Heart left ventricle (tissue), 16 donors: ENCODE results near the gene OR5H6. TPM values are rescaled to one million over a fixed set of nuclear protein-coding genes. Genes with fewer than 3 reads are reported as not detected.

Source experiments
- ATAC-seq, 4 donors: fragments of 200-7000 bp; cut with Tn5 transposase; one replicate each; pipeline ENCODE4 v1.9.1; 2020 to 2022; ENCODE audit warnings: moderate library complexity in 4 of 4, mild to moderate bottlenecking in 3 of 4, moderate number of reproducible peaks in 1 of 4
- DNase-seq, 5 donors: peaks; one replicate each; pipeline ENCODE4 v3.0.0-alpha.2; 2020
- H3K27ac ChIP-seq, 12 donors: fragments of 200-600 bp; sonication (generic) in 4 of 12; one replicate each; pipeline versions ENCODE4 v1.5.0 to v1.8.0; 2016 to 2022; ENCODE audit warnings: mild to moderate bottlenecking in 2 of 12
- H3K27me3 ChIP-seq, 9 donors: fragments of 200-600 bp; sonication (generic) in 2 of 9; one replicate each; pipeline versions ENCODE4 v1.5.1 to v1.8.0; 2016 to 2022; ENCODE audit warnings: mild to moderate bottlenecking in 3 of 9
- H3K36me3 ChIP-seq, 9 donors: fragments of 200-600 bp; sonication (generic) in 2 of 9; one replicate each; pipeline versions ENCODE4 v1.5.0 to v1.8.0; 2018 to 2022; ENCODE audit warnings: mild to moderate bottlenecking in 2 of 9
- H3K4me1 ChIP-seq, 12 donors: fragments of 200-600 bp; sonication (generic) in 4 of 12; one replicate each; pipeline versions ENCODE4 v1.5.0 to v1.8.0; 2016 to 2022; ENCODE audit warnings: mild to moderate bottlenecking in 3 of 12
- H3K4me3 ChIP-seq, 12 donors: fragments of 200-600 bp; sonication (generic) in 4 of 12; one replicate each; pipeline versions ENCODE4 v1.5.0 to v1.8.0; 2017 to 2022; ENCODE audit warnings: mild to moderate bottlenecking in 9 of 12, moderate library complexity in 4 of 12
- H3K9me3 ChIP-seq, 12 donors: fragments of 200-600 bp; sonication (generic) in 4 of 12; one replicate each; pipeline versions ENCODE4 v1.5.0 to v1.8.0; 2016 to 2022; ENCODE audit warnings: mild to moderate bottlenecking in 1 of 12
- CTCF ChIP-seq, 12 donors: fragments of 200-600 bp; sonication (generic) in 4 of 12; IDR thresholded peaks; one replicate each; pipeline versions ENCODE4 v1.5.0 to v1.8.0; 2018 to 2022; ENCODE audit warnings: antibody characterized with exemption in 12 of 12, mild to moderate bottlenecking in 5 of 12
- POLR2A ChIP-seq, 2 donors: fragments of 450-650 bp; IDR thresholded peaks; one replicate each; pipeline ENCODE4 v1.6.1; 2017; ENCODE audit warnings: antibody characterized with exemption in 2 of 2, mild to moderate bottlenecking in 2 of 2, moderate library complexity in 2 of 2
- WGBS, 4 donors: extraction: QIAGEN DNeasy Blood & Tissue Kit in 2 of 4; methylation state at CpG; one replicate each; pipeline versions ENCODE4 v1.1.5 to v1.1.7; 2013 to 2018; 5-methylcytosine and 5-hydroxymethylcytosine counted together
- intact Hi-C, 10 donors: fragments of 100-400 bp; cut with DNase I; formaldehyde crosslinking; loops; one replicate each; pipeline versions ENCODE4 v1.11.1 to v1.14.2; 2022
- polyA plus RNA-seq, 2 donors: library from polyadenylated mRNA; stranded (reverse); fragments of 200-250 nt; gene quantifications; one replicate each; pipeline ENCODE4 v1.2.3, GENCODE V29; 2013
- total RNA-seq, 9 donors: library from RNA; depleted of rRNA in 2 of 9; stranded (reverse); fragments of >200 nt in 2 of 9; fragmentation: NEBNext Ultra II Directional in 3 of 9; extraction: Animal tissue kit (Norgen Biotek cat#: 25700) in 3 of 9; gene quantifications; one replicate each; pipeline versions ENCODE4 v1.1.0 to v1.2.4, GENCODE V29; 2016 to 2023
- donor health status: ischemic (EF 13 %, LVEDD 7.1; RV severe dilation, severe dysfunction).
- donor health status: healthy with polysubstance abuse.
- donor health status: DM: no; HTN: yes; CAD: no.
- donor health status: DM: no; HTN: no; CAD: no.
- donor health status: ischemic (EF 25% LVEDD 6.9; RV normal size, moderate dysfunction).
- donor health status: ischemic (EF 25% LVEDD 5.7; RV mildly dilated, moderate dysfunction).
- donor health status: healthy.
- donor health status: DM: yes; HTN: yes; CAD: no.
- donor health status: ischemic (EF 35%, LVEDD 5.7; RV mildly dilated, moderate dysfunction).
- donor health status: nonischemic (EF 11% LVEDD 7.7; RV severe dilation, severe dysfunction).
- donor health status: DM: yes; HTN: yes; CAD: no.
- donor health status: PGD.
- donor health status: ischemic (EF 29% LVEDD 5.4; RV normal size, mild dysfunction).
- donor health status: nonischemic (EF 23%, LVEDD 6.1; RV moderate dilation, normal function).

Gene OR5H6
- total and polyA plus RNA-seq, 11 donors = not detected

- Histone ChIP-seq H3K27me3 (no peaks in the 10 kb centered on the region), H3K4me3 (no peak overlapping the region), H3K27ac (no peak overlapping the region), H3K9me3 (no peaks in the 10 kb centered on the region), H3K36me3 (no peaks in the 10 kb centered on the region), H3K4me1 (no peaks in the 10 kb centered on the region)
- DNase-seq (no peak), ATAC-seq (no peak)
- TF ChIP-seq POLR2A (IDR thresholded peaks at IDR 0.05) = no peak
- TF ChIP-seq CTCF (IDR thresholded peaks at IDR 0.05) = no peak
- intact Hi-C loops = no loop called here
- 60 to 67% (median 66%) methylated on average over 5 of the region's 5 CpGs for WGBS, 4 donors
Observed at GRCh38 chr3:98233468-98233867, 30.6 kb upstream of the OR5H6 start.

GRCh38 chr3:98240131-98240530 lies 23.9 kb upstream of the OR5H6 start:
- ATAC-seq = no peak
- Histone ChIP-seq H3K9me3 (no peaks in the 10 kb centered on the region), H3K27me3 (no peaks in the 10 kb centered on the region), H3K36me3 (no peaks in the 10 kb centered on the region), H3K4me3 (no peak overlapping the region), H3K4me1 (no peaks in the 10 kb centered on the region), H3K27ac (no peak overlapping the region)
- DNase-seq = no peak
- intact Hi-C loops = no loop called here
- no peak for TF ChIP-seq CTCF (IDR thresholded peaks at IDR 0.05)
- TF ChIP-seq POLR2A (IDR thresholded peaks at IDR 0.05) = no peak

GRCh38 chr3:98242155-98242554 lies 21.9 kb upstream of the OR5H6 start:
- Histone ChIP-seq H3K9me3 (no peaks in the 10 kb centered on the region), H3K4me3 (no peak overlapping the region), H3K36me3 (no peaks in the 10 kb centered on the region), H3K4me1 (no peaks in the 10 kb centered on the region), H3K27ac (no peak overlapping the region), H3K27me3 (no peaks in the 10 kb centered on the region)
- intact Hi-C loops = no loop called here
- TF ChIP-seq CTCF (IDR thresholded peaks at IDR 0.05) = no peak
- TF ChIP-seq POLR2A (IDR thresholded peaks at IDR 0.05) = no peak
- ATAC-seq (no peak), DNase-seq (no peak)
- WGBS, 4 donors = 30 to 74% (median 61%) methylated on average over 1 of the region's 1 CpG

- H3K9me3 ChIP-seq = no peaks in the 10 kb centered on the region
- TF ChIP-seq POLR2A (IDR thresholded peaks at IDR 0.05) (no peak), CTCF (IDR thresholded peaks at IDR 0.05) (no peak)
- H3K4me3 ChIP-seq = no peak overlapping the region
- no peak for ATAC-seq
- intact Hi-C loops = no loop called here
- no peak overlapping the region for H3K27ac ChIP-seq
- H3K27me3 ChIP-seq = no peaks in the 10 kb centered on the region
- no peak for DNase-seq
- WGBS, 4 donors = 45 to 70% (median 55%) methylated on average over 7 of the region's 7 CpGs
- no peaks in the 10 kb centered on the region for H3K36me3 ChIP-seq
- no peaks in the 10 kb centered on the region for H3K4me1 ChIP-seq
Observed at GRCh38 chr3:98243843-98244242, 20.2 kb upstream of the OR5H6 start.
